Measurements from ENCODE around the gene PGBD2.

Gene PGBD2

GRCh38 chr1:248906009-248906752 lies at the start of gene PGBD2:
Gene PGBD2, plus strand, starts transcription at chr1:248906235. Its CDS starts 7,628 bp downstream, at chr1:248913863.
- H3K9me3 ChIP-seq, result no peaks in the 10 kb centered on the region
- H3K9ac ChIP-seq, result peak within 1 kb of the TSS; percentile 90
- peak within 1 kb of the TSS; percentile 93 for H3K27ac ChIP-seq
- TF ChIP-seq Cebpa-rat (IDR thresholded peaks at IDR 0.05), result no peak
- peak within 1 kb of the TSS; percentile 86 for H3K4me2 ChIP-seq
- peak within 1 kb of the TSS; percentile 74 for H3K4me3 ChIP-seq
- peaks cover 3% of the 10 kb centered on the region; the same call in 1 of the 2 replicates for H3K36me3 ChIP-seq
- H3K27me3 ChIP-seq, result no peaks in the 10 kb centered on the region
- H3K4me1 ChIP-seq, result peaks cover 51% of the 10 kb centered on the region
- peaks cover 39% of the 10 kb centered on the region for H4K20me1 ChIP-seq

- H3K9ac ChIP-seq, result peak overlapping the region; percentile 95
- peak overlapping the region; percentile 100 for H3K4me2 ChIP-seq
- no peaks in the 10 kb centered on the region for H3K27me3 ChIP-seq
- peak overlapping the region; percentile 80 for H3K4me3 ChIP-seq
- H3K9me3 ChIP-seq, result no peaks in the 10 kb centered on the region
- no peak for TF ChIP-seq Cebpa-rat (IDR thresholded peaks at IDR 0.05)
- peaks cover 13% of the 10 kb centered on the region; the same call in 1 of the 2 replicates for H4K20me1 ChIP-seq
- peaks cover 57% of the 10 kb centered on the region for H3K4me1 ChIP-seq
- H3K36me3 ChIP-seq, result peaks cover 42% of the 10 kb centered on the region
- H3K27ac ChIP-seq, result peak overlapping the region; percentile 95
These were observed 48.8 kb upstream of the PGBD2 start for GRCh38 chr1:248857201-248857600.

- Histone ChIP-seq H3K9me3 (no peaks in the 10 kb centered on the region), H3K4me1 (peaks cover 57% of the 10 kb centered on the region), H3K27ac (peak overlapping the region; percentile 95), H3K27me3 (no peaks in the 10 kb centered on the region), H3K36me3 (peaks cover 37% of the 10 kb centered on the region), H4K20me1 (peaks cover 7% of the 10 kb centered on the region; the same call in 1 of the 2 replicates), H3K4me3 (peak overlapping the region; percentile 80), H3K4me2 (peak overlapping the region; percentile 100), H3K9ac (peak overlapping the region; percentile 95)
- no peak for TF ChIP-seq Cebpa-rat (IDR thresholded peaks at IDR 0.05)
These were observed 48.3 kb upstream of the PGBD2 start for GRCh38 chr1:248857749-248858095.

DNA sequence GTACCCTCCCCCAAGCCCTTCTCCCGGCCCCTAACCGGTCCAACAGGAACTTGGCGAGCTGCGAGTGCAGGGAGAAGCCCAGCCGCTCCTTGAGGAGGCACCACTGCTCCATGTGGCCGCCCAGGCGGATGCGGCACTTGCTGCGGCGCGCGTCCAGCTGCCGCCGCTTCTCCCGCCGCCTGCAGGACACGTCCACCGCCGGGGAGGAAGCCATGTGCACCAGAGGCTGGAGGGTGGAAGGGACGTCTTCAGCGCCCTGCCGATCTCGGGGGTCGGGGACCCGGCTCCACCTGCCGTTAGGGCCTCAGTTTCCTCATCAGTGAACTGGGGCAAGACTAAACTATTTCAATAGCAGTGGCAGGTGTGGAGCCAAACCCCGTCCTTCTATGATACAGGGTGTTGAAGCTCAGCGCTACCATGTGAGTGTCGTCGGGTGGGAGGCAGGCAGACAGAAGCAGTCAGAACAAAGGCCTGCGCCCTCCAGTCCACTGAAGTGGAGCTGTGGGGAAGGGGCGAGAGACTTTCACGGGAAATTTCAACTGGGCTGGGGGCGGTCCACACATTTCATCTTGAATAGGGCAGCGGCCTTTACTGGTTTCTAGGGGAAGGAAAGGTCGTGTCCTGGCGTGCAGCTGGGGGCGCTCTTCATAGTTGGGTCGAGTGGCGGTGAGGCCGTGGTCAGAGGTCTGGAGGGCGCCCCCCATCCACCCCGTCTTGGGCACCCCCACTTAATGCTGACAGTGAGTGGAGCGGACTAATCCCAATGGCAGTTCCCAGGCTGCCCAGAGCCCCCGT lies 47.7 kb upstream of the PGBD2 start:
- peak overlapping the region; percentile 80 for H3K4me3 ChIP-seq
- TF ChIP-seq Cebpa-rat (IDR thresholded peaks at IDR 0.05), result no peak
- H3K9ac ChIP-seq, result peak overlapping the region; percentile 95
- no peaks in the 10 kb centered on the region for H3K27me3 ChIP-seq
- H3K4me1 ChIP-seq, result peaks cover 54% of the 10 kb centered on the region
- H3K36me3 ChIP-seq, result peaks cover 31% of the 10 kb centered on the region
- peak overlapping the region; percentile 100 for H3K4me2 ChIP-seq
- peaks cover 2% of the 10 kb centered on the region; the same call in 1 of the 2 replicates for H4K20me1 ChIP-seq
- peak overlapping the region; percentile 95 for H3K27ac ChIP-seq
- H3K9me3 ChIP-seq, result no peaks in the 10 kb centered on the region

DNA sequence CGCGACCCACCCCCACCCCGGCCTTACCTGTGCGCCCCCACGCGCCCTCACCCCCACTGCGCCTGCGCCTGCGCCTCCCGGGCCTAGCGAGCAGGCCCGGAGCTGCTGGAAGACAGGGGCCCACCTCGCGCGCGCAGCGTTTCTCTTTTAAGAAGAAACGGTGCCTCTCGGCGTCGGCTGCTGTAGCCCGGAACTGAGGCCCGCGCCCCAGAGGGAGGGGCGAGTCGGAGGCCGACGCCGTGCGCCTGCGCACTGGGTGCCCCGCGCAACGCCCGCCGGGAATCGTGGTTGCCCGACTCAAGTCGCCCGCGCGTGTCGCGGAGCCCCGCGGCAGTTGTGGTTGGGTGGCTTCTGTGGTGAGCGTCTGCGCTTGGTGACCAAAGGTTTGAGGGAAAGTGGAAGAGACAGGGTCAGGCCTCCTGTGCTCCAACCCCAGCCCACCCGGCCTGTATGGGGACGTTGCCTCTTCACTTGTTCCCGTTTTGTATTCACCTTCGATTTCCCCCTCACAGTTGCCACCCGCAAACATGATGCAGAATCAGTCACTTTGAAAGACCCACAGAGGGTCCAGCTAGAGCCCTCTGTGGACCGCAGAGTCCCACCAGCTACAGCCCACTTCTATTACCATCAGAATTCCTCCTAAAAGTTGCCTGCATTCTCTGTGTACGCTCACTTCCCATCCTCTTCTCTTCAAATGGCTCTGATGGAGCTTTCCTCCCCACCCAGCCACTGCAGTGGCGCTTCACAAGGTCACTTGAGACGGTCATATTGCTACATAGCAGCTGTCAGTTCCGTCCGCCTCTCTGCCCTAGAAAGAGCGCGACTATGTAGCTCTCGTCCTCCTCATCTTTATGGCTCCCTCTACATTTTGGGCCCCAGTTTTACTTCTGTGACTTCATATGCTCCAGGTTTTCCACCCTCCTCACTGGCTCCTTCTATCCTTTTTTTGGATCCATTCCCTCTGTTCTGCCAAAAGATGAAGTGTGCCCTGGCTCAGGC lies 46.8 kb upstream of the PGBD2 start, which contains the start of gene ZNF692:
TSS of gene ZNF692 (minus strand) at position 195 of the 999 bp plus-strand sequence. CDS start 776 bp downstream, outside the sequence.
- TF ChIP-seq Cebpa-rat (IDR thresholded peaks at IDR 0.05), result no peak
- Histone ChIP-seq H3K36me3 (peaks cover 22% of the 10 kb centered on the region), H4K20me1 (no peaks in the 10 kb centered on the region), H3K9ac (peak within 1 kb of the TSS; percentile 95), H3K27me3 (no peaks in the 10 kb centered on the region), H3K4me2 (peak within 1 kb of the TSS; percentile 100), H3K27ac (peak within 1 kb of the TSS; percentile 95), H3K4me3 (peak within 1 kb of the TSS; percentile 80), H3K4me1 (peaks cover 54% of the 10 kb centered on the region), H3K9me3 (no peaks in the 10 kb centered on the region)

- peaks cover 59% of the 10 kb centered on the region for H3K4me1 ChIP-seq
- H3K36me3 ChIP-seq, result peaks cover 14% of the 10 kb centered on the region
- no peak overlapping the region for H3K9ac ChIP-seq
- H4K20me1 ChIP-seq, result no peaks in the 10 kb centered on the region
- no peaks in the 10 kb centered on the region for H3K27me3 ChIP-seq
- H3K27ac ChIP-seq, result no peak overlapping the region
- H3K4me3 ChIP-seq, result no peak overlapping the region
- no peaks in the 10 kb centered on the region for H3K9me3 ChIP-seq
- no peak for TF ChIP-seq Cebpa-rat (IDR thresholded peaks at IDR 0.05)
- H3K4me2 ChIP-seq, result peak overlapping the region; percentile 100
These were observed 46.0 kb upstream of the PGBD2 start for GRCh38 chr1:248860007-248860406.

GRCh38 chr1:248861616-248862015 lies 44.4 kb upstream of the PGBD2 start:
- Histone ChIP-seq H4K20me1 (no peaks in the 10 kb centered on the region), H3K4me2 (no peak overlapping the region), H3K4me1 (peaks cover 52% of the 10 kb centered on the region), H3K9me3 (no peaks in the 10 kb centered on the region), H3K36me3 (no peaks in the 10 kb centered on the region), H3K27ac (no peak overlapping the region), H3K4me3 (no peak overlapping the region), H3K9ac (no peak overlapping the region), H3K27me3 (no peaks in the 10 kb centered on the region)
- TF ChIP-seq Cebpa-rat (IDR thresholded peaks at IDR 0.05), result no peak

GRCh38 chr1:248862695-248862997 lies 43.4 kb upstream of the PGBD2 start:
- Histone ChIP-seq H3K4me1 (peaks cover 41% of the 10 kb centered on the region), H3K36me3 (no peaks in the 10 kb centered on the region), H3K4me3 (peak overlapping the region; percentile 65), H3K9me3 (no peaks in the 10 kb centered on the region), H3K27ac (no peak overlapping the region), H3K9ac (peak overlapping the region; percentile 68), H3K4me2 (peak overlapping the region; percentile 94), H3K27me3 (no peaks in the 10 kb centered on the region), H4K20me1 (no peaks in the 10 kb centered on the region)
- TF ChIP-seq Cebpa-rat (IDR thresholded peaks at IDR 0.05), result no peak

Measured in BLaER1 (cell line).